ENCODE data around the gene ZNF516. TPM values are rescaled to one million over a fixed set of nuclear protein-coding genes. Genes with fewer than 3 reads are reported as not detected.
"Not testable (repeated sequence)": the region's sequence is repeated elsewhere in the genome, so short reads cannot be mapped to it uniquely, and the experiment has no call there.

ZNF516 gene
- total RNA-seq, 1 experiment from 2014 or later, result 4.1 TPM

- DNase-seq (ENCODE audit: low read depth), result no peak
Measured at GRCh38 chr18:76490670-76491472, 4.2 kb downstream of the ZNF516 start.

DNA sequence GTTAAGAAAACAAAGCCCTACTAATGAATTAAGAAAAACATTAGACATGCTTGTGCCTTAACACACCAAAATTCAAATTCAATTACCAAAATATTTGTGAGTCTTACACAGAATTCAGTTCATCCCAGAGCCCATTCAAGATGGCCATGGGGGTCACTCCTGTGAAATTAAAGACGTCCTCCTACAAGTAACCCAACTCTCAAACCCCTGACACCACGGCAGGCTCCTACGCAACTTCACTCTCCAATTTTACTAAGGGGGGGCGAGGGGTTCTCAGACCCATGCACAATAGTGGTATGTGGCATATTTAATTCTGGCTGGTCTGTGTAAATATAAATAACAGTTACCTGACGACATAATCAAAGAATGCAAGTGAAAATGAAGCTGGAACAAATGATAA lies 5.0 kb downstream of the ZNF516 start:
- DNase-seq (ENCODE audit: low read depth), result no peak

- DNase-seq (ENCODE audit: low read depth), result no peak
Measured at GRCh38 chr18:76489081-76489480, 6.0 kb downstream of the ZNF516 start.

DNA sequence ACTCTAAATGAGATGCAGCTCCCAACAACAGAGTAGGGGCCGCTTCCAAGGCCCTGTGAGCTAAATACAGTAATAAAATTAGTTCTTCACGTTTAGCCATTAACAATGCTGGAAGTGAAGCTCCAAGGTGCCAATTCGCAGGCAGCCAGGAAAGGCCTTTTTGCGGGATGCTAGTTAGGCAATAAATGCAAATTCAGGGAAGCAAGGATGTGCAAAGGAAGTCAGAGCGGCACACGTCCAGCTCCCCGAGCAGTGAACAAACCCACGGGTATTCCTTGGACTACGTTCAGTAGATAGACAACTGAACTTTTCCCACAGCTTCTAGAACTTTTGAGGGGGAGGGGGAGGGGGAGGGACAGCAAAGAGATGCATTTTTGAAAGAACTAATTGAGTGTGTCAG lies 6.9 kb downstream of the ZNF516 start:
- DNase-seq (ENCODE audit: low read depth), result no peak

DNA sequence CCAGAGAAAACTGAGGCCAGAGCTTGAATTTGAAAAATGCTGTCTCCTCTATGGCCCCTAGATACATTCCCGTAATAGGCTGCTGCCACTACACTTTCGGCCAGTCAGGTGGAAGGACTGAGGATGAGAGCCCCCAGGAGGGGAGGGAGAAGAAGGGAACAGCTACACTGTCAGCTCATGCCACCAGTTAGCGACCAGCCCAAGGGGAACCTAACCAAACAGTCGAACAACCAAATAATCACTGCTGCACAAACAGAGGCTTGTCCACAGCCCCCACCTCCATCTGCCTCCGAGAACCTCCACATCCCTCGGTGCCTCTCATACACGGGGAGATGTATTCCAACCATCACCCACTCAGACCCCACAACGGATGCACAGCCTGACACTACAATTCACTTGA lies 7.3 kb downstream of the ZNF516 start:
- no peak for DNase-seq (ENCODE audit: low read depth)

- no peak for DNase-seq (ENCODE audit: low read depth)
Measured at GRCh38 chr18:76487070-76487469, 8.0 kb downstream of the ZNF516 start.

DNA sequence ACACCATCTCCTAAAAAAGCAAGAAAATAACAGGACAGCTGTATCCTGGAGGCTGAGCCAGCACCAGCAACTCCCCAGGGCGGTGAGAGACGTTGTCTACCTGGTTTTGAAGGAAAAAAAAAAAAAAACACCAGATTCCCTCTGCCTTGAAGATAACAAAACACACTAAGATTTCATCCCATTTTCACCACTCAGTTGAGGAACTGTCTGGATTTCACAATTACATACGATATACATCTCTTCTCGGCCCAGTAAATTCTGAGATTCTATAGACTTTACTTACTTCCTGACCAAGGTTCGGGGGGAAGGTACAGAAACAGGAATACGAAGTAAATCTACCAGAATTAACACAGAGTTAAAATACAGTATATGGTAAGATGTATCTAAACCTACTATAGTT lies 8.5 kb downstream of the ZNF516 start:
- DNase-seq (ENCODE audit: low read depth), result no peak

- no peak for DNase-seq (ENCODE audit: low read depth)
Measured at GRCh38 chr18:76486038-76486437, 9.0 kb downstream of the ZNF516 start.

- DNase-seq (ENCODE audit: low read depth), result no peak
Measured at GRCh38 chr18:76484749-76485387, 10.2 kb downstream of the ZNF516 start.

DNA sequence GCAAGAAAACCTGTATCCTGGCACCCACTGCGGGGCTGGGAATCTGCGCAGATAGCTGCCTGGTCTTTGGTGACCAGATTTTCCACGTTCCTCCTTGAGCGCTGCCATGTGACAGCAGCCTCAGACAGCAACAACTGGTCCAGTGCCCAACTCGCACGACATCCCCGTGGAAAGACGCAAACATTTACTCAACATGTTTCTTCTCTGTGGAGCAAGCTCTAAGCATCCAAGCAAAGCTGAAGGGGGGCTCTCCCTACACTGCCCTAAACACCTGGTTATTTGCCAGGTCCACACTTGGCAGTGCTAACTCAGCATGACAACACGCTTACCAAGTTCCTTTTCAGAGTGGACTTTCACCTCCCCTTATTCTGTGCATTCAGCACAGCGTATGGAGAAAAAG lies 11.3 kb downstream of the ZNF516 start:
- DNase-seq (ENCODE audit: low read depth), result no peak

DNA sequence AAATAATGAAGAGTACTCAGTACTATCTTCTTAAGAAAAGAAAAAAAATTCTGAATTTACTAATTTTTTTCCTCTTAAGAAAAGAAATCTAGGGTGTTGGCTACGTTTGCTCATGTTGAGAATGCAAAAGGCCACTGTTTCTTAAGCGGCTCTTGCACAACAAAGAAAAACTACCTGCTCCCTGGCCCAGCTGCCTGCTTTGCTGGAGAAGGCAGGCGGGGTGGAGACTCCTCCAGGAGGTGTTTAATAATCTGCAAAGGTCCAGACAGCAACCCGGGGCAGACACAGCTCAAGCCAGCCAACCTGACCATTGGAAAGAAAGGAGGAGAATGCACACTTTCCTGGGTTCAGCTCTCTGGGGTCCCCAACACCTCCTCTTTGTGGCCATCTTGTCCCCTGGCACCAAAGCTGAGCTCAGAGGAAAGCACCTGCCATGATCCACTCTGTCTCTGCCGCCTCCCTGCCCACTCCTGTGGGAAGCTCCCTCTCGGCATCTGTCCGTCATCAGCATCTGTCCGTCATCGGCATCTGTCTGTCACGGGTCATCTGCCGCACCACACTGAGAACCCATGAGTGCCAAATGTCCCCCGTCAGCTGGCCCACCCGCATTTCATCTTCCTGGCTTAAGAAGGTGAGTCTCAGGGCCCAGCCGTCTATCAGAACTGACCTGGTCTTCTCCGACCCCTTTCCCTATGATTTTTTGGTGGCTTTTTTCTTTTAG lies 11.9 kb downstream of the ZNF516 start:
- DNase-seq (ENCODE audit: low read depth), result no peak

- no peak for DNase-seq (ENCODE audit: low read depth)
Measured at GRCh38 chr18:76482267-76482666, 12.8 kb downstream of the ZNF516 start.

- DNase-seq (ENCODE audit: low read depth), result no peak
Measured at GRCh38 chr18:76480913-76481312, 14.1 kb downstream of the ZNF516 start.

DNA sequence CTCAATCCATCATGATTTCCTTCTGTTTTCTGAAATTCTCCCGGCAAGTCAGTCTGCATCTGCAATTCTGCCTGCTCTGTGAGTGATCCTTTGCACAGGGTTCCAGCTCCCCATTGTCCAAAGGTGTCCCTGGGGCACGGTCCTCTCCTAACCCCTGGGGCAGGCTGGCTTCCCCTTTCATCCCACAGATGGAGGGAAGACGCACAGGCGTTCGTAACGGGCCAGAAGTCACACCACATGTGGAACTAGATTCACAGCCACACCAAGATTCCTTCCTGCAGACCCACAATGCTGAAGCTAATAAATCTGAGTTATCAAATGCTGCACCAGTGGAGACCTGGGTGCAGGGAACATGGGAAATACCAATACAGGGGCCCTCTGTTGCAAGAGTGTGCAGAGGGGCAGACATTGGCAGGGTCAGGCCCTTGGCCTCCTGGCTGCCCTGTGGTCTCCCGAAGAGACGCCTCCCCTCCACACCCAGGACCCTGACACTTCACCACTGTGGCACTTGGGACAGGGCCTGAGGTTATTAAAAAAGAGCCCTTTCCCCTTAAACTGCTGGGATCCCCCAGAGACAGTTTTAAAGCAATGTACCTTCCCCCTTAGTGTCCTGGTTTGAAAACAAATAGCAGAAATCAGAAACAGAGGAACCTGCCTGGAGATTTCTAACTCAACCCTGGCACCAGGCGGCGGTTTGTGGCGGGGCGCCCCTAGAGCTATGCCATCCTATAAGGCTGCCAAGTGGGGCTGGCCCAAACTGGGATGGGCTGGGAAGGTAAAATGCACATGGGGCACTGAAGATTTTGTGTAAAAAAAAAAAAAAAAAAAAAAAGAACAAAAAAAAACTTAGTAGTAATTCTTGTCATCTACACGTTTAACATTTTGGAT lies 15.4 kb downstream of the ZNF516 start:
- DNase-seq (ENCODE audit: low read depth), result no peak

GRCh38 chr18:76476665-76477561 lies 18.1 kb downstream of the ZNF516 start:
- DNase-seq (ENCODE audit: low read depth), result peak; percentile 79

GRCh38 chr18:76475450-76476194 lies 19.4 kb downstream of the ZNF516 start:
- DNase-seq (ENCODE audit: low read depth), result peak; percentile 37

- DNase-seq (ENCODE audit: low read depth), result no peak
Measured at GRCh38 chr18:76474824-76475223, 20.2 kb downstream of the ZNF516 start.

DNA sequence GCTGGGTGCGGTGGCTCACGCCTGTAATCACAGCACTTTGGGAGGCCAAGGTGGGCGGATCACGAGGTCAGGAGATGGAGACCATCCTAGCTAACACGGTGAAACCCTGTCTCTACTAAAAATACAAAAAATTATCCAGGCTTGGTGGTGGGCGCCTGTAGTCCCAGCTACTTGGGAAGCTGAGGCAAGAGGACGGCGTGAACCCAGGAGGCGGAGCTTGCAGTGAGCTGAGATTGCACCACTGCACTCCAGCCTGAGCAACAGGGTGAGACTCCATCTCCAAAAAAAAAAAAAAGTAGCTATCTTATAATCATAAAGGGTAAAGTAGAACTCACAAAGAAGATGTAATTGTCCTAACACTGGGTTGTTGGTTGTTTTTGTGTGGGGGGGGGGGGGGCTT lies 21.5 kb downstream of the ZNF516 start:
- not testable (repeated sequence) for DNase-seq (ENCODE audit: low read depth)

GRCh38 chr18:76472829-76473228 lies 22.2 kb downstream of the ZNF516 start:
- no peak for DNase-seq (ENCODE audit: low read depth)

DNA sequence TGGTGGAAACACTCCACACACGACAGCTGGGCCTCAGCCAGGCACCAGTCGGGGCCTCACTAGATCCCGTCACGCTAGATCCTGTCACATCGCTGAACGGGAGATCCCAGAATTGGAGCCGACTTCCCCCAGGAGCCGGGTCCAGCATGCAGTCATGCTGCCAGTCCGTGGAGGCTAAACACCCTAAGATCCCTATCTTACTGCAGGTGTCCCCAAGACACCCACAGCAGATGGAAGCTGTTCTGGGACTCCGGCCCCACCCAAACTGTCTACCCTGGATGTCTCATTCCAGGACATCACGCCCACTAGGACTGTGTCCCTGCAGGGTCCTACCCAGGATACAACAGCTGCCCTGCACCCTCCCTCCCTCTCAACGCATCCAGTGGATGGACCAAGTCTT lies 23.4 kb downstream of the ZNF516 start:
- no peak for DNase-seq (ENCODE audit: low read depth)

Measured in RPMI7951 (cell line).